Spleen (tissue), 11 donors: ENCODE results near the gene TMEM214. TPM values are rescaled to one million over a fixed set of nuclear protein-coding genes. Genes with fewer than 3 reads are reported as not detected.

Experiments used
- DNase-seq: peaks from one replicate; pipeline ENCODE4 v3.0.0-alpha.2; 2020
- H3K27ac ChIP-seq, 8 donors: fragments of 200-600 bp; sonication (generic) in 7 of 8; 1 replicate in 4 of 8; 2 replicates in 4 of 8; pipeline versions ENCODE4 v1.5.0 to v1.8.0; 2016 to 2021; ENCODE audit warnings: inconsistent platforms in 4 of 8, mild to moderate bottlenecking in 4 of 8, moderate library complexity in 1 of 8
- H3K27me3 ChIP-seq, 7 donors: fragments of 200-600 bp; sonication (generic) in 6 of 7; replicated peaks in 1 of 7; 1 replicate in 4 of 7; 2 replicates in 3 of 7; pipeline versions ENCODE4 v1.5.0 to v1.8.0; 2016 to 2021; ENCODE audit warnings: inconsistent platforms in 3 of 7, mild to moderate bottlenecking in 1 of 7
- H3K36me3 ChIP-seq, 6 donors: fragments of 200-600 bp; sonication (generic) in 5 of 6; 1 replicate in 4 of 6; 2 replicates in 2 of 6; pipeline versions ENCODE4 v1.5.0 to v1.8.0; 2016 to 2021; ENCODE audit warnings: inconsistent platforms in 2 of 6
- H3K4me1 ChIP-seq, 6 donors: fragments of 200-600 bp; sonication (generic) in 5 of 6; 1 replicate in 3 of 6; 2 replicates in 3 of 6; pipeline versions ENCODE4 v1.5.0 to v1.8.0; 2016 to 2021; ENCODE audit warnings: inconsistent platforms in 3 of 6
- H3K4me3 ChIP-seq, 8 donors: fragments of 200-600 bp; sonication (generic) in 7 of 8; 1 replicate in 4 of 8; 2 replicates in 4 of 8; pipeline versions ENCODE4 v1.5.0 to v1.8.0; 2016 to 2021; ENCODE audit warnings: inconsistent platforms in 4 of 8, mild to moderate bottlenecking in 4 of 8, moderate library complexity in 2 of 8
- H3K9me3 ChIP-seq, 8 donors: fragments of 200-600 bp; sonication (generic) in 7 of 8; 1 replicate in 4 of 8; 2 replicates in 4 of 8; pipeline versions ENCODE4 v1.5.0 to v1.8.0; 2016 to 2021; ENCODE audit warnings: inconsistent platforms in 4 of 8
- POLR2A ChIP-seq, 3 donors: fragments of 450-650 bp; IDR thresholded peaks; one replicate each; pipeline ENCODE4 v1.5.1; 2017; ENCODE audit warnings: antibody characterized with exemption in 3 of 3, mild to moderate bottlenecking in 1 of 3
- POLR2AphosphoS5 ChIP-seq, 3 donors: sonication (generic); formaldehyde crosslinking; IDR thresholded peaks; one replicate each; pipeline ENCODE4 v1.5.1; 2017; ENCODE audit warnings: antibody characterized with exemption in 3 of 3
- WGBS, 5 donors: extraction: QIAGEN DNeasy Blood & Tissue Kit in 3 of 5; methylation state at CpG; one replicate each; pipeline versions ENCODE4 v1.1.5 to v1.1.7; 2013 to 2018; 5-methylcytosine and 5-hydroxymethylcytosine counted together
- intact Hi-C: fragments of 100-400 bp; cut with DNase I; formaldehyde crosslinking; loops from one replicate; pipeline ENCODE4 v1.15.0; 2023; ENCODE audit warnings: low total_unique reads
- polyA plus RNA-seq, 3 donors: library from polyadenylated mRNA; stranded (reverse); fragments of 200-250 nt; gene quantifications; one replicate each; pipeline ENCODE4 v1.2.1, GENCODE V29; 2013
- total RNA-seq, 7 donors: library from RNA; depleted of rRNA in 3 of 7; stranded (reverse); fragments of >200 nt in 3 of 7; fragmentation: NEBNext Ultra II Directional in 4 of 7; extraction: Animal tissue kit (Norgen Biotek cat#: 25700) in 4 of 7; gene quantifications; one replicate each; pipeline versions ENCODE4 v1.1.0 to v1.2.1, GENCODE V29; 2016 to 2021
- TF ChIP-seq, protein P1 (sequence below), 11 experiments: fragments of 200-600 bp in 7 of 11; fragments of 450-650 bp in 4 of 11; sonication (generic) in 4 of 11; IDR thresholded peaks in 8 of 11; conservative IDR thresholded peaks in 3 of 11; 1 replicate in 7 of 11; 2 replicates in 4 of 11; pipeline versions ENCODE4 v1.4.0 to v1.8.0; 2016 to 2021; ENCODE audit warnings: antibody characterized with exemption in 11 of 11, inconsistent platforms in 4 of 11, mild to moderate bottlenecking in 1 of 11
- donor health status: healthy with polysubstance abuse.
- donor health status: DM: no; HTN: no; CAD: no; lungs with moderate emphysema.
- donor health status: DM: no; HTN: no; CAD: no.
- donor health status: Bipolar disorder and iron deficiency.
- donor health status: healthy.
- donor health status: DM: no; HTN: no; CAD: no.
- donor health status: DM: yes; HTN: yes; CAD: no.

The TMEM214 gene
- total and polyA plus RNA-seq, 10 donors: 22.3 to 93.1 (median 68.8) TPM

DNA sequence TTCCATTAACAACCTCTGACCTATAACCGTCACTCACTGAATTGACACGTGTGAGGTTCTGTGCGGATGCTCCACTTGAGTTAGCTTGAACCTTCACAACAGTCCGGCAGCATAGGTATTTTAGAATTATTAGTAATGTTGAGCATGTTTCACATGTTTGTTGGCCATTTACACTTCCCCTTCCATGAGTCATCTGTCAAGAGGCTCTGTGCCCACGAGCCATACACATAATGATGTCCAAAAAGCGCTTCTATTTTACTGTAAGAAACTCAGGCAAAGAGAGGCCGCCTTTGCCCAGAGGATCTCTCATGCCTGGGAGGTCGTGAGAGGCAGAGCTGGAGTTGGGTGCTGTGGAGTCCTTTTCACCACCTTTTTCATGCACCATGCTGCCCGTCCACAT, 28.9 kb upstream of the TMEM214 start:
- Histone ChIP-seq H3K27me3 (no peaks in the 10 kb centered on the region), H3K4me1 (peaks cover 0 to 8% (median 0%) of the 10 kb centered on the region in 6 donors), H3K27ac (no peak overlapping the region), H3K4me3 (no peak overlapping the region), H3K9me3 (no peaks in the 10 kb centered on the region), H3K36me3 (no peaks in the 10 kb centered on the region)
- WGBS, 5 donors: 80 to 85% (median 82%) methylated on average over 9 of the region's 9 CpGs
- no peak for DNase-seq
- intact Hi-C loops: no loop called here
- TF ChIP-seq, protein P1, sequence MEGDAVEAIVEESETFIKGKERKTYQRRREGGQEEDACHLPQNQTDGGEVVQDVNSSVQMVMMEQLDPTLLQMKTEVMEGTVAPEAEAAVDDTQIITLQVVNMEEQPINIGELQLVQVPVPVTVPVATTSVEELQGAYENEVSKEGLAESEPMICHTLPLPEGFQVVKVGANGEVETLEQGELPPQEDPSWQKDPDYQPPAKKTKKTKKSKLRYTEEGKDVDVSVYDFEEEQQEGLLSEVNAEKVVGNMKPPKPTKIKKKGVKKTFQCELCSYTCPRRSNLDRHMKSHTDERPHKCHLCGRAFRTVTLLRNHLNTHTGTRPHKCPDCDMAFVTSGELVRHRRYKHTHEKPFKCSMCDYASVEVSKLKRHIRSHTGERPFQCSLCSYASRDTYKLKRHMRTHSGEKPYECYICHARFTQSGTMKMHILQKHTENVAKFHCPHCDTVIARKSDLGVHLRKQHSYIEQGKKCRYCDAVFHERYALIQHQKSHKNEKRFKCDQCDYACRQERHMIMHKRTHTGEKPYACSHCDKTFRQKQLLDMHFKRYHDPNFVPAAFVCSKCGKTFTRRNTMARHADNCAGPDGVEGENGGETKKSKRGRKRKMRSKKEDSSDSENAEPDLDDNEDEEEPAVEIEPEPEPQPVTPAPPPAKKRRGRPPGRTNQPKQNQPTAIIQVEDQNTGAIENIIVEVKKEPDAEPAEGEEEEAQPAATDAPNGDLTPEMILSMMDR (IDR thresholded peaks at IDR 0.05 in 8 of 11, conservative IDR thresholded peaks at IDR 0.05 in 3 of 11): no peak
- TF ChIP-seq POLR2A (IDR thresholded peaks at IDR 0.05): no peak
- TF ChIP-seq POLR2AphosphoS5 (IDR thresholded peaks at IDR 0.05): no peak

DNA sequence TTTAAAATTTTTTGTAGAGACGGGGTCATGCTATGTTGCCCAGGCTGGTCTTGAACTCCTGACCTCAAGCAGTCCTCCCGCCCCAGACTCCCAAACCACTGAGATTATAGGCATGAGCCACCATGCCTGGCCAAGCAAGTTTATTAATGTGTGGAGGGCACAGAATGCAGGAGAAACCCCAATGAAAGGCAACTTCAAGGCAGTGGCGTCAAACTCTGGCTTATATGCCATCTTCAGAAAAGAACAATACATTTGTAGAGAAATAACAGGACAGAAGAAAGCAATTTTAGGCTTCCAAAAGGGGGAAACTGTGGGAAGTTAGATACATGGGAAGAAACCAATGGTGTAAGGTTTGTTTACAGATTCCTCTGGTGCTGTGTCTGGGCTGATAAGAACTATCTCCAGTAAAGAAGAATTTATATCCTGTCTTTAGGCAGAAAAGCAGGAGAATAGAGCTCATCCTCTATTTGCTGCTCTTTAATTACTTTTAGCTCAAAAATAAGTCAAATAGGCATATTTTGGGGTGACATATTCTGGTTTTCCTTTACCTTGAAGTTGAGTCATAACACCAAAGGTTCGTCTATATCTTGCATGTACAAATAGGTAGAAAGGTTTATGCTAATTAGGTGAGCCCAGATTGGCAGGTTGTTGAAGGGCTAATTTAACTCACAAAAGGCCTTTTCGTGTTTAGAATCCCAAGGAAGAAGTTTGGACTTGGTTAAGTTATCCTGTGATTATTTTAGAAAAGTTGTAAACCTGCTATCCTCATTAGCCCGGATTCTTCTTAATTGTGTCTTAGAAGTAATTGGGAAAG, 26.0 kb upstream of the TMEM214 start:
- WGBS, 5 donors: 71 to 83% (median 77%) methylated on average over 6 of the region's 6 CpGs
- no peak for DNase-seq
- H3K36me3 ChIP-seq: no peaks in the 10 kb centered on the region
- no peaks in the 10 kb centered on the region for H3K9me3 ChIP-seq
- TF ChIP-seq POLR2AphosphoS5 (IDR thresholded peaks at IDR 0.05) (no peak), POLR2A (IDR thresholded peaks at IDR 0.05) (no peak)
- TF ChIP-seq, protein P1 (IDR thresholded peaks at IDR 0.05 in 8 of 11, conservative IDR thresholded peaks at IDR 0.05 in 3 of 11): no peak
- H3K4me1 ChIP-seq: peaks cover 0 to 12% (median 0%) of the 10 kb centered on the region in 6 donors
- no peak overlapping the region for H3K4me3 ChIP-seq
- no peak overlapping the region for H3K27ac ChIP-seq
- no peaks in the 10 kb centered on the region for H3K27me3 ChIP-seq
- intact Hi-C loops: no loop called here

DNA sequence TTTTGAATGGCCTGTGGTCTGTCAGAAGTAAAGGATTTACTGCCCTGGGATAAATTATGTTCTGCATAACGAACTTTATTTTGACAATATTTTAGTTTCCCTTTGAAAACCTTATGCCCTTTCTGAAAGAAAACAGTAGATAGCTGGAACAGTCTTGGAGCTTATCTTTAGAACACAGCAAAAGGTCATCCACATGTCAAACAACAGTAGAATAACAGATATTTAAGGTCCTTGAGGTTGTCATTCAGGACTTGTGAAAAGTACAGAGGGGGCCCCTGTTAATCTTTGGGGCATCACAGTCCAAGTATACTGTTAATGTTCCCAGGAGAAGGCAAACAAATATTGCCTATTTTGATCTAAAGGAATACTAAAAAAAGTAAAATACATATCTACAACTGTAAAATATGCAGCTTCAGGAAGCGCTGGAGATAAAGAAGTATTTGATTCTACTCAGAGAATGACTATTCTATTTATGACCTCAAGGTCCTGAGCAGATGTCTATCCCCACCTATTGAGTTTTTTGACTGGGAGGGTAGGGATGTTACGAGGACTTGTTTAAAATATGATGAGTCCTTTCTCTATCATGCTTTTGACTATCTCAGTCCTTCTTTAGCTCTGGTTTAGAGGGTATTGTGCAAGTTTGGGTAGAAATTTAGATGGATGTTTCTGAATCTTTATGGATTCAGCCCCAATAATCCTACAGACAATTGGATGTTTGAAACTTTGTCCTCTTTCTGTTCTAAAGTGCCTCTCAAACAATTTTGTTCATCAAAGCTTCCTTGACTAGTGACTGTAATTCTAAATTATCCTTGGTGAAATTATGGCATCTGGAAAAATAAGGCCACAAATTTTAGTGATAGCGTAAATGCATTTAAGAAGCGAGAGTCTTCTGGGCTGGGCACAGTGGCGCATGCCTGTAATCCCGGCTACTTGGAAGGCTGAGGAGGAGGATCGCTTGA, 25.1 kb upstream of the TMEM214 start:
- no peak for DNase-seq
- TF ChIP-seq POLR2A (IDR thresholded peaks at IDR 0.05) (no peak), POLR2AphosphoS5 (IDR thresholded peaks at IDR 0.05) (no peak)
- TF ChIP-seq, protein P1 (IDR thresholded peaks at IDR 0.05 in 8 of 11, conservative IDR thresholded peaks at IDR 0.05 in 3 of 11): no peak
- Histone ChIP-seq H3K36me3 (no peaks in the 10 kb centered on the region), H3K9me3 (no peaks in the 10 kb centered on the region), H3K4me3 (no peak overlapping the region), H3K27me3 (no peaks in the 10 kb centered on the region), H3K27ac (no peak overlapping the region), H3K4me1 (peaks cover 0 to 12% (median 0%) of the 10 kb centered on the region in 6 donors)
- 77 to 85% (median 81%) methylated on average over 8 of the region's 8 CpGs for WGBS, 5 donors
- intact Hi-C loops: no loop called here
